Non-pigmented ciliary epithelial cell (primary cell): Measurements from ENCODE around the gene MYH10.

Experiments used
- DNase-seq: peaks from one replicate; pipeline ENCODE4 v3.0.0-alpha.2; 2010; ENCODE audit warnings: low read depth

MYH10 gene

GRCh38 chr17:8494506-8495111 is 135.9 kb downstream of the MYH10 start:
- DNase-seq: no peak

GRCh38 chr17:8494021-8494420 is 136.5 kb downstream of the MYH10 start:
- no peak for DNase-seq

DNA sequence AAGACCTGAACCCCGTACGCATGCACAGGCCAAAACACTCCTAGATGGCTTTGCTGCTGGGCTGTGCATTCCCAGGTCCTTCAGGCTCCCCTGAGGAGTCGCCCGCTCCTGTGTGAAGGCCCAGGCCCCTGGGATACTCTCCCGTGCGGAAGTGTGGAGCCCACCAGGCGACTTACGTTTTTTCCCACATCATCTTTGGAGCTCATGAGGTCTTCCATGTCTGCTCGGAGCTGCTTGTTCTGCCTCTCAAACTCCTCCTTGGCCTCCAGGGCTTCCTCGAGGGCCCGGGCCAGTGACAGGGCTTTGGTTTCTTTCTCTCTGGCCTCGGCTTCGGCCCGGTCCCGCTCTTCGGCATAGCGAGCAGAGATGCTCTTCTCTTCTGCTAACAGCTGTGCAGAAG is 138.4 kb downstream of the MYH10 start:
- no peak for DNase-seq

- DNase-seq: no peak
These were observed 140.1 kb downstream of the MYH10 start for GRCh38 chr17:8490256-8491023.

- DNase-seq: no peak
These were observed 140.7 kb downstream of the MYH10 start for GRCh38 chr17:8489841-8490240.

DNA sequence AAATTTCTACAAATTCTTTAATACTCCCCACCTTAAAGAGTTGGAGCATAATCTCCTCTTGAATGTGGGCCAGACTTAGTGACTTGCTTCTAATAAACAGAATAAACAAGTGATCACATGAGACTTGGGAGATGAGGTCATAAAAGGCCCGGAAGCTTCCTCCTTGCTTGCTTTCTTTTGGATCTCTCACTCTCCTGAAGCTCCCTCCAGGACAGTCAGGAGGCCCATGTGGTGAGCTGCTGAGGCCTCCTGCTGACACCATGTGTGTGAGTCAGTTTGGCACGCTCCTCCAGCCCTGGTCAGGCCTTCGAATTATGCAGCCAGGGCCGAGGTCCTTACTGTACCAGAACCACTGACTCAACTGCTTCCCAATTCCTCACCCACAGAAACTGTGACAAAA is 141.6 kb downstream of the MYH10 start:
- DNase-seq: peak; percentile 97

- no peak for DNase-seq
These were observed 142.0 kb downstream of the MYH10 start for GRCh38 chr17:8488491-8488890.

DNA sequence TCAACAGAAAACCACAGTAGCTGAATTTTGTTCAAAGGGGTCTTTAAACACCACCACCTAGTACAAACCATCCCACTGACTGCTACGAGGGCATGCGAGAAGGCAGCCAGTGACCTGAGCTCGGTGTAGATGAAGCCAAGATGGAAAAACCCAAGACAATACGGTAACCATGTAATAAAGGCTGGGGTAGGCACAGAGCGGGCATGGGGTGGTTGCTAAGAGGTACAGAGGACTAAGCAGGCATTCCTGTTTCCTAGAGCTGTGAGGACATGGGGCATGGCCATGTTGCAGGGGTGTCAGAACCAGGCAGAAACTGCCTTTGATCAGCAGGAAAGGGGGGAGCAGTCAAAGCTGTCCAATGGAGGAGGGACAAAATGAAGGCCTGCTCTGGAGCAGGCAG is 142.8 kb downstream of the MYH10 start:
- DNase-seq: no peak

GRCh38 chr17:8487130-8487645 is 143.3 kb downstream of the MYH10 start:
- DNase-seq: no peak

DNA sequence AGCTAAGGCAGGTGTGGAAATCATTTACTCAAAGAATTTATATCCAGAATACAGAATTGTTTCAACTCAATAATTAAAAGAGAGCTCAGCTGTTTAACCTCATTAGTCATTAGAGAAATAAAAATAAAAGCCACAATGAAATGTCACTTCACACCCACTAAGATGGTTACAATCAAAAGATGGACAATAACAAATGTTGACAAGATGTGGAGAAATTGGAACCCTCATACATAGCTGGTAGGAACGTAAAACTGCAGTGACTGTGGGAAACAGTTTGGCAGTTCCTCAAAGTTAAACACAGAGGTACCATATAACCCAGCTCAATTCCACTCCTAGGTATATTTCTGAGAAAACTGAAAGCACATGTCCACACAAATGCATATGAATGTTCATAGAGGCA is 145.0 kb downstream of the MYH10 start:
- DNase-seq: no peak

DNA sequence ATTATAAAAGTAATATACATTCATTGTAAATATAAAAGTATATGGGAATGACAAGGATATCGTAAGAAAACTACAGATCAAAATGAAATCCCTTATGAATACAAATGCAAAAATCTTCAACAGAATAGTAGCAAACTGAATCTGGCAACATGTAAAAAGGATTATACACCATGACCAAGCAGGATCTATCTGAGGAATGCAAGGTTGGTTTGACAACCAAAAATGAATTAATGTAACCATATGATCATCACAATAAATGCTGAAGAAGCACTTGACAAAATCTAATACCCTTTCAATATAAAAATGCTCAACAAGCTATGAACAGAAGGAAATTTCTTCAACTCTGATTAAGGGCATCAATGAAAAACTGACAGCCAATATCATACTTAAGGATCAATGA is 146.1 kb downstream of the MYH10 start:
- no peak for DNase-seq

GRCh38 chr17:8482546-8482945 is 148.0 kb downstream of the MYH10 start:
- no peak for DNase-seq

DNA sequence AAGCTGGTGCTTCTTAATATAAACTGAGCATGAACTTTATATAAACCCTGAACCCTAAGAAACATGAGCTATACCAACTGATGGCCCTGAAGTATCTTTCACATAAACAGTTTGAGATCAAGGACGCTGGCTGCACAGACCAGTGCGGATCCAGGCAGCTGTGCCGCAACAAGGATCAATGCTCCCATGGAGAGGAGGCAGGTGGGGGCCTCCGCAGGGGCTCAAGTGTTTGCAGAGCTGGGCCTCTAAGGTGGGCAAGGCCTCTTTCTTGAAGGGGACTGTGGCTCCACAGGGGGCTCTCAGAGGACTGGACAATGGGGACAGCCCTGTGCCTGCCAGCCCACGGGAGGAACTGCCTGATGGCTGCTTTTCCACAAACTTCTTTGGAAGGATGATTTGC is 148.8 kb downstream of the MYH10 start:
- DNase-seq: no peak

DNA sequence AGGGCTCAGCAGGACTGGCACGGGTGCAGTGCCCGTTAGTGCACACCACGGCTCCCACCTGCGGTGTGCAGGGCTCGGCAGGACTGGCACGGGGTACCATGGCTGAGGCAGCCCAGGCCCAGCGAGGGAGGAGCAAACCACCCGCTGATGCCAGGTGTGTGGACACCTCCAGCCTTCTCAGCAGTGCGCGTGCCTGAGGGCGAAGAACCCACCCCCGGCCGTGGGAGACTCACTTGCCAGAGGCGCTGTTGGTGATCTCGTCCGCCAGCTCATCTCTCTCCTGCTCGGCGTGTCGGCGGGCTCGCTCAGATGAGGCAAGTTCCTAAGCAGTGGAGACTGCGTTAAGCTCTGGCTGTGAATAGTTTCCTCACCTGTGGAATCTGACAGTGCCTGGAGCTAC is 149.4 kb downstream of the MYH10 start:
- DNase-seq: no peak

DNA sequence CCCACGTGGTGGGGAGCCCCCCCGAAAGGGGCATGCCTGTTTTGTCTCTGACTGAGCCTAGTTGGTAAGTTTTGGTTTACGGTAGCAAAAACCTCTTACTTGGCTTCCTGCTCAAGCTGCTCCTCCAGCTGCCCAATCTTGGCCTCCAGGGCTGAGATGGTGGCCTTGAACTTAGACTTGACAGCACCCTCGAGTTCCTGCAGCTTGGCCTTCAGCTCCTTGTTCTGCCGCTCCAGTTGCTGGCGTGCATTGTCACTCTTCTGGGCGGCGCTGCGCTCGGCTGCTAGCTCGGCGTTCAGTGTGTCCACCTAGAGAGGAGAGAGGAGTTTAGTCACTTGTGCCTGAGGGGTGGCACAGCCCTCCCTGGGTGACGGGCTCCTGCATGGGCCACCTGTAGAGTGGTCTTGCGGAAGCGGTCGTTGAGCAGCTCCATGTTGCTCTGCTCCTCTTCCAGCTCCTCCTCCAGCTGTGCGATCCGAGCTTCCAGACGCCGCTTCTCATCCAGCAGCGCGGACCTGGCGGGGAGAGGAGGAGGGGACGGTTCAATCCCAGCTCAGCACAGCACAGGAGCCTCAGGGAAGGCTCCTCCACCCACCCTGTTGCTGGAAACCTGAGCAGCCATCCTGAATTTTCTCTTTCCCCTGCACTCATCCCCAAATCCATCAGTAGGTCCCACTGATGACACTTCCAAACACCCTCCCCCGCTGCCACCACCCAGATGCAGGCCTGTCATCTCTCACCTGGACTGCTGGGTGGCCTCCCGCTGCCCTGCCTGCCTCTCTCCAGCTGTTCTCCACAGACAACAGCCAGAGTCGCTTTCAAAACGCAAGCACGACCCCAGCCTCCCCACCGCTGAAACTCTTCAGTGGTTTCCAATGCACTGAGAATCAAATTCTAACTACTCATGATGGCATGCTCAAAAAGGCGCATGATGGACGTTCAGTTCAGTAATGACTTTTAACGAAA is 150.2 kb downstream of the MYH10 start:
- DNase-seq: no peak

GRCh38 chr17:8479431-8479947 is 151.0 kb downstream of the MYH10 start:
- peak; percentile 11 for DNase-seq

DNA sequence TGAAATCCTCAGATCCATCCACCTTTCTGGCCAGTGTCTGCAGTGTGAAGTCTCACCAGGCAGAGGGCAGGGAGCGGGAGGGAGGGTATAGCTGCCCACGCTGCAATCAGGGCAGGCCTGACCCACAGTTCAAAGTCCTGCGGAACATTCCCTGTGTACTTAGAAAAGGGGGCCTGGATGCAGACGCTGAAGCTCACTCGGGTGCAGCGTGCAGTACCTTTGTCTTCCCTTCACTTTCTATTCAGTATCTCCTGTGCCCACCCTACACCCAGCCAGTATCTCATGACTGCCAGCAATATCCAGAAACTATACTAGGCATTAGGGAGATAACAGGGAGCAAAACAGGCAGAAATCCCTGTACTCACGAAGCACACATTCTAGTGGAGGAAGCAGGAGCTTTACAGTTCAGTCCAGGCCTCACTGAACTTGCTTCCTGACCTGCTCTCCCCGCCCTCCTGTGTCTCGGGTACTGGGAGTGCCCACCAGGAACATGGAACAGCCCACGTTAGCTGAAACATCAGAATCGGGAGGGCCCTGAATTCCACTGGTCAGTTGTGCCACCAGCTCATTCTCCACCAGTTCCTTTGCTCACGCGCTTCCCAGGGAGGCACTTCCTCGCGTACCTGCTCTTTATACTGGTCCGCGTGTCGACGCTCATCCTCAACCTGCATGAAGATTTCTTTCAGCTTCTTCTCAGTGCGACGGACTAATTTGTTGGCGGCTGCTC is 152.6 kb downstream of the MYH10 start:
- no peak for DNase-seq

DNA sequence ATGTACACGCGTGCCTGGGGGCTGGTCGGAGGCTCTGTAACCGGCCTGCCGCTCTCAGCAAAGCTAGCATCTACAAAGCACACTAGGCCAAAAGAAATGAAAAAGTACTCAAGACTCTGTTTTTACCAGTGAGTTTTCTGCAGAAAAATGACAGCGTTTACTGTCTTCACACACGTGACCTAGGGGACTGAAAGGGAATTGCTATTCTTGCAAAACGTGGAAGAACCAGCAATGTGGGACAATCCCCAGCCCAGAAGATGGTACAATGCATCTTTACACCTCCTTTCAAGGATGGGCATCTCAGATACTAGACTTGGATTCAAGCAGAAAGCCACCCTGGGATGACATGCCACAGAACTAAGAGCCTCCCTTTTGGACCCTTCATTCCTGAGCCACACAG is 153.4 kb downstream of the MYH10 start:
- DNase-seq: no peak

GRCh38 chr17:8476741-8477140 is 153.8 kb downstream of the MYH10 start:
- DNase-seq: no peak

GRCh38 chr17:8475781-8476180 is 154.7 kb downstream of the MYH10 start:
- no peak for DNase-seq

- DNase-seq: no peak
These were observed 155.3 kb downstream of the MYH10 start for GRCh38 chr17:8475227-8475626.

GRCh38 chr17:8474826-8475225 is 155.7 kb downstream of the MYH10 start:
- no peak for DNase-seq
